Right lobe of liver (tissue), 6 donors: Measurements from ENCODE around the gene CCR2. TPM values are rescaled to one million over a fixed set of nuclear protein-coding genes. Genes with fewer than 3 reads are reported as not detected.

Experiments
- ATAC-seq, 4 donors: fragments of 200-7000 bp; cut with Tn5 transposase; one replicate each; pipeline ENCODE4 v1.9.1; 2020; ENCODE audit warnings: mild to moderate bottlenecking in 4 of 4, moderate library complexity in 4 of 4
- DNase-seq, 3 donors: peaks; one replicate each; pipeline ENCODE4 v3.0.0-alpha.2; 2020
- H3K27ac ChIP-seq, 3 donors: fragments of 200-600 bp; one replicate each; pipeline ENCODE4 v1.8.0; 2022
- H3K27me3 ChIP-seq, 2 donors: fragments of 200-600 bp; one replicate each; pipeline ENCODE4 v1.8.0; 2022
- H3K36me3 ChIP-seq, 4 donors: fragments of 200-600 bp; sonication (generic) in 1 of 4; one replicate each; pipeline versions ENCODE4 v1.5.1 to v1.8.0; 2017 to 2022; ENCODE audit warnings: control low read depth in 1 of 4
- H3K4me1 ChIP-seq, 4 donors: fragments of 200-600 bp; sonication (generic) in 1 of 4; one replicate each; pipeline versions ENCODE4 v1.5.1 to v1.8.0; 2017 to 2022; ENCODE audit warnings: control low read depth in 1 of 4
- H3K4me3 ChIP-seq, 3 donors: fragments of 200-600 bp; one replicate each; pipeline ENCODE4 v1.8.0; 2022
- H3K9me3 ChIP-seq, 4 donors: fragments of 200-600 bp; sonication (generic) in 1 of 4; one replicate each; pipeline versions ENCODE4 v1.5.1 to v1.8.0; 2017 to 2022; ENCODE audit warnings: control low read depth in 1 of 4
- CTCF ChIP-seq, 4 donors: fragments of 200-600 bp in 3 of 4; fragments of 450-650 bp in 1 of 4; IDR thresholded peaks; one replicate each; pipeline versions ENCODE4 v1.5.1 to v1.8.0; 2016 to 2022; ENCODE audit warnings: antibody characterized with exemption in 4 of 4, mild to moderate bottlenecking in 2 of 4
- POLR2A ChIP-seq: fragments of 450-650 bp; IDR thresholded peaks from one replicate; pipeline ENCODE4 v1.6.1; 2017; ENCODE audit warnings: antibody characterized with exemption, mild to moderate bottlenecking
- WGBS: methylation state at CpG from one replicate; pipeline ENCODE4 v1.1.6; 2018; ENCODE audit warnings: low coverage, low lambda C conversion rate; ENCODE audit not compliant: insufficient coverage; ENCODE audit errors: missing lambda C conversion rate; 5-methylcytosine and 5-hydroxymethylcytosine counted together
- intact Hi-C, 2 donors: fragments of 100-400 bp; cut with DNase I; formaldehyde crosslinking; loops; one replicate each; pipeline versions ENCODE4 v1.11.2 to v1.14.1; 2022
- total RNA-seq, 6 experiments: library from RNA; depleted of rRNA in 2 of 6; stranded (reverse); fragments of >200 nt in 2 of 6; fragmentation: NEBNext Ultra II Directional in 3 of 6; extraction: Animal tissue kit (Norgen Biotek cat#: 25700) in 3 of 6; gene quantifications; one replicate each; pipeline versions ENCODE4 v1.1.0 to v1.2.4, GENCODE V29; 2016 to 2023
- donor health status: DM: no; HTN: yes; CAD: no.
- donor health status: DM: no; HTN: no; CAD: no.
- donor health status: DM: no; HTN: no; CAD: no.
- donor health status: DM: no; HTN: yes; CAD: no.
- donor health status: DM: no; HTN: yes; CAD: no.

CCR2 gene
- total RNA-seq, 6 experiments from 2014 or later = 0.66 to 1.5 (median 0.92) TPM

- TF ChIP-seq POLR2A = no peak
- TF ChIP-seq CTCF (IDR thresholded peaks at IDR 0.05) = no peak
- no peaks in the 10 kb centered on the region for H3K4me1 ChIP-seq
- 52% methylated on average over 4 of the region's 4 CpGs for WGBS
- H3K9me3 ChIP-seq = no peaks in the 10 kb centered on the region
- H3K27ac ChIP-seq = no peak overlapping the region
- H3K36me3 ChIP-seq = no peaks in the 10 kb centered on the region
- intact Hi-C loops = no loop called here
- no peak for DNase-seq
- H3K27me3 ChIP-seq = no peaks in the 10 kb centered on the region
- no peak overlapping the region for H3K4me3 ChIP-seq
- ATAC-seq = no peak
Measured at GRCh38 chr3:46344476-46344875, 9.4 kb upstream of the CCR2 start.

GRCh38 chr3:46348823-46349482 lies 5.0 kb upstream of the CCR2 start:
- no peaks in the 10 kb centered on the region for H3K4me1 ChIP-seq
- H3K36me3 ChIP-seq = no peaks in the 10 kb centered on the region
- ATAC-seq = no peak
- intact Hi-C loops = no loop called here
- H3K4me3 ChIP-seq = no peak overlapping the region
- WGBS = 71% methylated on average over 3 of the region's 3 CpGs
- no peak overlapping the region for H3K27ac ChIP-seq
- H3K27me3 ChIP-seq = no peaks in the 10 kb centered on the region
- no peaks in the 10 kb centered on the region for H3K9me3 ChIP-seq
- DNase-seq = no peak
- no peak for TF ChIP-seq POLR2A

GRCh38 chr3:46349484-46350261 lies 4.2 kb upstream of the CCR2 start:
- H3K4me3 ChIP-seq = no peak overlapping the region
- no peaks in the 10 kb centered on the region for H3K4me1 ChIP-seq
- H3K27me3 ChIP-seq = no peaks in the 10 kb centered on the region
- ATAC-seq (no peak), DNase-seq (no peak)
- TF ChIP-seq POLR2A (no peak), CTCF (IDR thresholded peaks at IDR 0.05) (no peak)
- 22% methylated on average over 2 of the region's 2 CpGs for WGBS
- H3K27ac ChIP-seq = no peak overlapping the region
- intact Hi-C loops = no loop called here
- no peaks in the 10 kb centered on the region for H3K9me3 ChIP-seq
- no peaks in the 10 kb centered on the region for H3K36me3 ChIP-seq

GRCh38 chr3:46350262-46350565 lies 3.7 kb upstream of the CCR2 start:
- Histone ChIP-seq H3K27ac (no peak overlapping the region), H3K27me3 (no peaks in the 10 kb centered on the region), H3K36me3 (no peaks in the 10 kb centered on the region), H3K4me1 (no peaks in the 10 kb centered on the region), H3K4me3 (no peak overlapping the region), H3K9me3 (no peaks in the 10 kb centered on the region)
- WGBS = 17% methylated on average over 1 of the region's 1 CpG
- DNase-seq (no peak), ATAC-seq (no peak)
- TF ChIP-seq POLR2A = no peak
- TF ChIP-seq CTCF (IDR thresholded peaks at IDR 0.05) = no peak
- intact Hi-C loops = no loop called here

- 70% methylated on average over 2 of the region's 3 CpGs for WGBS
- no peak for TF ChIP-seq CTCF (IDR thresholded peaks at IDR 0.05)
- TF ChIP-seq POLR2A = no peak
- intact Hi-C loops = no loop called here
- DNase-seq = no peak
- Histone ChIP-seq H3K27ac (no peak overlapping the region), H3K4me1 (no peaks in the 10 kb centered on the region), H3K27me3 (no peaks in the 10 kb centered on the region), H3K9me3 (no peaks in the 10 kb centered on the region), H3K4me3 (no peak overlapping the region), H3K36me3 (no peaks in the 10 kb centered on the region)
- no peak for ATAC-seq
Measured at GRCh38 chr3:46351646-46352045, 2.3 kb upstream of the CCR2 start.
